GM10248 (cell line): ENCODE results near the gene FGF7.

ENCODE experiments used
- CTCF ChIA-PET: fragments of 300-600 bp; sonication (Branson Sonifier 250); formaldehyde crosslinking; extraction: SDS; loops from one replicate; lab custom pipeline; 2021; ENCODE audit warnings: antibody characterized with exemption; lab: Yijun Ruan, JAX
- POLR2A ChIA-PET: fragments of 350-650 bp; sonication (Branson Sonifier 250); formaldehyde crosslinking; extraction: SDS; loops from one replicate; lab custom pipeline; 2020; ENCODE audit warnings: antibody characterized with exemption; lab: Yijun Ruan, JAX
- DNase-seq: peaks from one replicate; pipeline ENCODE4 v3.0.0; 2012; ENCODE audit errors: extremely low spot score
- TF ChIP-seq, protein P1 (sequence below): IDR thresholded peaks from 2 replicates; pipeline ENCODE4 v1.5.1; 2012; ENCODE audit warnings: mild to moderate bottlenecking, low read depth; ENCODE audit errors: extremely low read depth, missing control alignments, control extremely low read depth

FGF7 gene

DNA sequence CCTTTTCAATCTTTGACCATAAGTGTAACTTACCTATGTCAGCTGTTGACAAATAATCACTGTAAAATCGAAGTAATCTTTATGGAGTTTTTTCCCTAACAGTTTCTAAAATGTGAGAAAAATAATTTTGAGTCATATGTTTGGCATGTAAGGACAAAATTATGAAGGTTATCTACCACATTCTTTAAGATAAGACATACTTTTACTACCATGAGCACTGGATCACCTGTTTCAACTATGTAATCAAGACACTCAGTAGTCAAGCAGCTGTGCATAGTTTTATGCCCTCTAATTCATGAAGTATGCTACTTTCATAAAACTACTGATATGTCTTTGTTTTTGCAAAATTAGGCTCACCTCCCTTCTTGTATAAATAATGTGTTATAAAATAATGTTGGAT, 12.1 kb downstream of the FGF7 start:
- ChIA-PET POLR2A (no interaction called here), CTCF (no interaction called here)
- TF ChIP-seq, protein P1, sequence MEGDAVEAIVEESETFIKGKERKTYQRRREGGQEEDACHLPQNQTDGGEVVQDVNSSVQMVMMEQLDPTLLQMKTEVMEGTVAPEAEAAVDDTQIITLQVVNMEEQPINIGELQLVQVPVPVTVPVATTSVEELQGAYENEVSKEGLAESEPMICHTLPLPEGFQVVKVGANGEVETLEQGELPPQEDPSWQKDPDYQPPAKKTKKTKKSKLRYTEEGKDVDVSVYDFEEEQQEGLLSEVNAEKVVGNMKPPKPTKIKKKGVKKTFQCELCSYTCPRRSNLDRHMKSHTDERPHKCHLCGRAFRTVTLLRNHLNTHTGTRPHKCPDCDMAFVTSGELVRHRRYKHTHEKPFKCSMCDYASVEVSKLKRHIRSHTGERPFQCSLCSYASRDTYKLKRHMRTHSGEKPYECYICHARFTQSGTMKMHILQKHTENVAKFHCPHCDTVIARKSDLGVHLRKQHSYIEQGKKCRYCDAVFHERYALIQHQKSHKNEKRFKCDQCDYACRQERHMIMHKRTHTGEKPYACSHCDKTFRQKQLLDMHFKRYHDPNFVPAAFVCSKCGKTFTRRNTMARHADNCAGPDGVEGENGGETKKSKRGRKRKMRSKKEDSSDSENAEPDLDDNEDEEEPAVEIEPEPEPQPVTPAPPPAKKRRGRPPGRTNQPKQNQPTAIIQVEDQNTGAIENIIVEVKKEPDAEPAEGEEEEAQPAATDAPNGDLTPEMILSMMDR, result no peak
- no peak for DNase-seq

DNA sequence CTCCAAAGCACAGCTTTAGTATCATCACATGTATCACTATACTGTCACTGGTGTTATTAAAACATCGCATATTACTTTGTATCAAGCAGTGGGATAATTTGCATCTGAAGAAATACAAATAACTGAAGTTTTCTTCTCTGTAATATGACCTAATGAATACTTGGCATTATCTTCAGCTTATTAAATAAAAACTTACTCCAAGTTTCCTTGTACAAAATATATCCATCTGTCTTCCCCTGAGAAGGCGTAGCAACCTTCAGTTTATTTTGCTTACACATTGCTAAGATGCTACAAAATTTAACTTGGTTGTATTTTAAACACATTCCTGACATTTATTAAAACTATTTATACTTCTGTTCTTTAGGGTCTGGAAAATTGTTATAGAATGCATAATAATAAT, 13.7 kb downstream of the FGF7 start:
- DNase-seq, result no peak
- TF ChIP-seq, protein P1, result no peak
- CTCF ChIA-PET, result no interaction called here
- POLR2A ChIA-PET, result no interaction called here

DNA sequence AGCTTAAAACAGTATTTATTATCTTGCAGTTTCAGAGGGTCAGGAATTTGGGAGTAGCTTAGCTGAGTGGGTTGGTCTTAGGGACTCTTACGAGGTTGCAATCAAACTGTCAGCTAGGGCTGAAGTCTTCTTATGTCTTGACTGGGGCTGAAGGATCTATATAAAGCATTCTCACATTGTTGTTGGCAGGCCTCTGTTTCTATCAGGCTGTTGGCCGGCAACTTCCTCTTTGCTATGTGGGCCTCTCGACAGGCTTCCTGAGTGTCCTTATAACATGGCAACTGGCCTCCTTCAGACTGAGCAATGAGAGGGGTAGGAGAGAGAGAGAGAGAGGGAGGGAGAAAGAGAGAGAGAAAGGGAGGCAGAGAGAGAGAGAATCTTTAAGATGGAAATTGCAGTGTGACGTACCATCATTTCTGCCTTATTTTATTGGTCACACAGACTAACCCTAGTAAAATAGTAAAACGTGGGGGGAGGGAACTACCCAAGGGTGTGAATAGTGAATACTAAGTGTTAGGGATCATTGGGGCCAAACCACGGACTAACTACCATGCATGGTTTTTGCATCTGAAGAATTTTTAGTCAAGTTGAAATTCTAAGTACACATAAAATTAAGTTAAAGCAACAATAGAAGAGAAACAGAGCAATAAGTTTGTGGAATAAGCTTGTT, 16.1 kb downstream of the FGF7 start:
- ChIA-PET CTCF (interaction anchor here (1.1 to 1.7 kb wide), 3 partner anchors 17 to 25 kb away, joined by 3 to 4 read pairs (median 4); no protein-coding TSS in a partner anchor), POLR2A (no interaction called here)
- TF ChIP-seq, protein P1, result no peak
- no peak for DNase-seq

DNA sequence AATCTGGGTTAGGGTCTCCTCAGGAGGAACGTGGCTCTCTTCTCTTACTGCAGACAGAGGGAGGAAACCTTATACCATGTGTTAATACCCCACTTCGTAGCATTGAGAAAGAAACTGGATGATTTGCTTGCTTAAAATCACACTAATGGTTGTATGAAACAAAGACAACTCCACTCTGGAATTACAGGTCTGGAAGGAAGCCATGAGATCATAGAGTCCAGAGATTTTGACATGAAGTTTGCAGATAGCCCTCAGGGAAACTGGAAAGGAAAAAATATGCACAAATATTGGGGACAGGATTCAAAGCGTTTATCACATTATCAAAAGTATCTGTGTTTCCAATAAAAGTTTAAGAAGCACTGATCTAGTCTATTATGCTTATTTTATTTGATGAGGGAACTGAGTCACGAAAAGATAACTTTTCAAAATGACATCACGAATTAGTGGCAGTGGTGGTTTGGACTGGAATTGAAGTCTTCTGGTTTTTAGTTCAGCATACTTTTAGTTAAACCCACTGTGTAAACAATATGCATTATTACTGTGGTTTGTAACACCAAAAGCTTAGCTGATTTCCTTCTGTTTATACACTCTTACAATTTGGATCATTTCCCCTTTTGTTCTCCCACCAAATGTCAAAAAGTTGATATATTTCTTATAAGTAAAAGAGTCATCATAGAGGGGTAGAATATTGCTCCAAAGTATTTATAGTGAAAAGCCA, 16.8 kb downstream of the FGF7 start:
- CTCF ChIA-PET, result interaction anchor here (1.7 kb wide), 1 partner anchor 26 kb away, joined by 4 read pairs; no protein-coding TSS in a partner anchor

DNA sequence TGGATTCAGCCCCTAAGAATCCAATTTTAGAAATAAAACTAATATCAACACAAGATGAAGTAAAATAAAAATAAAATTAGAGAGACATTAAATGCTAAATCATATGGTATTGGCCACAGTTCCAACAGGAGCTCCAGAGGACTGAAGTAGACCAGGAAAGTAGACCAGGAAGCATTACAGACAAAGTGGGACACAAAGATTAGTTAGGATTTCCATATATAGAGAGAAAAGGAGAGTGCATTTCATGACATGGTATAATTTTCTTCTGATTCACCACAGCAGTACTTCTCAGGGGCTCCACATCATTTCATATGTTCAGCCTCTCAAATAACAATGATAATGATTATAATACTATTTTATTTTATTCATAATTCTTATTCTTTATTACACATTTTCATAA, 18.3 kb downstream of the FGF7 start:
- CTCF ChIA-PET, result no interaction called here
- TF ChIP-seq, protein P1, result no peak

More for the DNA sequence above, 16.8 kb downstream of the FGF7 start:
- POLR2A ChIA-PET, result no interaction called here
- TF ChIP-seq, protein P1, result no peak
- DNase-seq, result no peak

DNA sequence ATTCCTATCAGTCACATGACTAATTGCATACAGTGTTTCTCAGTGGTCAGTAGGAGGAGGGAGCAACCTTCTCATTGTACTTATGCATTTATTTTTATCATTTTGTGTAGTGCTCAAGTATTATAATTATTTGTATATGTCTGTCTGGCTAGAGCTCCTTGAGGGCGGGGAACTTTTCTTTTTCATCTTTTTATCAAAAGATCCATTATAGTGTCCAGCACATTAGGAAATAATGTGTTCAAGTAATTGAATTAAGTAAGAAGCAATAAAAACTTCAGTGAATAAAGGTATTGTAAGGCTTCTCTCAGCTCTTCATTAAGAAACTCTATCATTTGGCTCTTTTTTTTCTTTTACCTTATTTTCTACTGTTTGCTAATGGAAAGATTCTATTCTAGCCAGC, 18.8 kb downstream of the FGF7 start:
- TF ChIP-seq, protein P1, result no peak
- ChIA-PET POLR2A (no interaction called here), CTCF (interaction anchor here (1.3 kb wide), 1 partner anchor 11 kb away, joined by 3 read pairs; no protein-coding TSS in a partner anchor)
- DNase-seq, result no peak

More for the DNA sequence above, 18.3 kb downstream of the FGF7 start:
- no peak for DNase-seq
- POLR2A ChIA-PET, result no interaction called here
